Measurements from ENCODE around the gene APOBEC3A.
"Not testable (repeated sequence)": the region's sequence is repeated elsewhere in the genome, so short reads cannot be mapped to it uniquely, and the experiment has no call there.

The APOBEC3A gene

GRCh38 chr22:38957808-38958650, 620 bp downstream of the APOBEC3A start:
- no peak for TF ChIP-seq CTCF (conservative IDR thresholded peaks at IDR 0.05; ENCODE audit: low read depth, low read length)
- H3K4me3 ChIP-seq (ENCODE audit: low read depth, low read length): no peak overlapping the region
- DNase-seq (ENCODE audit: low read depth): no peak

DNA sequence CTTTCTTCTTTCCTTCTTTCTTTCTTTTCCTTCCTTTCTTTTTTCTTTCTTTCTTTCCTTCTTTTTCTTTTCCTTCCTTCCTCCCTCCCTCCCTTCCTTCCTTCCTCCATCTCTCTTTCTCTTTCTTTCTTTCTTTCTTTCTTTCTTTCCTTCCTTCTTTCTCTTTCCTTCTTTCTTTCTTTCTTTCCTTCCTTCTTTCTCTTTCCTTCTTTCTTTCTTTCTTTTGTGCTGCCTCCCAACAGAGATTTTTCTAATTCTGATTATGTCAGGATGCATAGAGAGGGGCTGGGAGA, 1.2 kb downstream of the APOBEC3A start:
- not testable (repeated sequence) for DNase-seq (ENCODE audit: low read depth); H3K4me3 ChIP-seq (ENCODE audit: low read depth, low read length)

GRCh38 chr22:38959590-38959989, 2.2 kb downstream of the APOBEC3A start:
- H3K4me3 ChIP-seq (ENCODE audit: low read depth, low read length): no peak overlapping the region

GRCh38 chr22:38960673-38961072, 3.3 kb downstream of the APOBEC3A start:
- DNase-seq (ENCODE audit: low read depth): not testable (repeated sequence)

More at GRCh38 chr22:38959590-38959989, 2.2 kb downstream of the APOBEC3A start:
- no peak for DNase-seq (ENCODE audit: low read depth)
- TF ChIP-seq CTCF (conservative IDR thresholded peaks at IDR 0.05; ENCODE audit: low read depth, low read length): no peak

DNA sequence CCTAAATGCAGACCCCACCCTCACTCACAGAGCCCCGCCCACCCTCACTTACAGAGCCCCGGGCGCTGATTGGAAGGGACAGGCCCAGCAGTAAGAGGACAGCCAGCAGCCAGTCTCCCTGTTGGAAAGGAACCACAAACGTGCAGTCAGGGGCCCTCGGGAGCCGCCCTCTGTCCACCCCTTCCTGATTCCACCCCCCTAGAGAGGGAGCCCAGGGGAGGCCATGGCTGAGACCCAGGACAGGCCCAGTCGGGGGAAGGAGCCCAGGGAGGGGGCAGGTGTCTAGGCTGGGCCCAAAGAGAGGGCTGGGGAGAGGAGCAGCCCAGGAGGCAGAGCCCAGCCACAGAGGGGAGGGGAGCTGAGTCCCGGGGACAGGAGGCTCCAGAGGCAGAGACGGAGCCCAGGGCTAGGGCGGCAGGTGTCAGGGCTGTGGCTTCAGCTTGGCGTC, 5.9 kb downstream of the APOBEC3A start:
- H3K4me3 ChIP-seq (ENCODE audit: low read depth, low read length); DNase-seq (ENCODE audit: low read depth): not testable (repeated sequence)

More at GRCh38 chr22:38960673-38961072, 3.3 kb downstream of the APOBEC3A start:
- not testable (repeated sequence) for H3K4me3 ChIP-seq (ENCODE audit: low read depth, low read length)

DNA sequence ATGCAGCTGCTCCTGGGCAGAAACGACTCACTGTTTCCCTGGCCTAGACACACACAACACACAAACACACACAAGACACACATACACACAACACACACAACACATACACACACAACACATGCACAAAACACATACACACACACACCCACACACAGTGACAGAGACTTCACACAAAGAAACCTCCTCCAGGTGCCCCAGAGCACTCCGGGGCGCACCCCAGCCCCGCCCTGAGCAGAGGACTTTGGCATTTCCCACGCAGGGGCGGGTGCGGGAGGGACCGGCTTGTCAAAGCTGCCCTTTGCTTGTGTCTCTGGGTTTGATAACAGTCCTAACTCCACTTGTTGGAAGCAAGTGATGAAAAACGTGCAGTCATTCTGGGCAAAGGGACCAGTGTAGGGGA, 6.5 kb downstream of the APOBEC3A start:
- no peak for TF ChIP-seq CTCF (conservative IDR thresholded peaks at IDR 0.05; ENCODE audit: low read depth, low read length)
- H3K4me3 ChIP-seq (ENCODE audit: low read depth, low read length): no peak overlapping the region
- no peak for DNase-seq (ENCODE audit: low read depth)

DNA sequence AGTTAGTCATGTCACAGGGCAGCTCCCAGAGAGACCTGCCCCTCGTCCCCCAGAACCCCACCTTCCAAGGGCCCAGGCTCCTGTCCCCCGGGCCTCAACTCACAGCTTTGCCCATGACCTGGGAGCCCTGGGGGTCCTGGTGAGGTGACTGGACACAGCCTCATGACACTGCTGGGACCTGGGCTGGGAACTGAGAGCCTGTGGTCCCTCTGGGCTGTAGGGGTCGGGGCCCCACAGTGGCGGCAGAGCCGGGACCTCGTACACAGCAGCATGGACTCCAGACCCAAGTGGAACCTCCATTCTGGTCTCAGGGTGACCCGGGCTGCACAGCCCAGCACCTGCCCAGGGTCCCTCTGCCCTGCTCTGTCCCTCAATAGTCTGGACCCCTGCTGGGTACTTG, 6.9 kb downstream of the APOBEC3A start:
- no peak overlapping the region for H3K4me3 ChIP-seq (ENCODE audit: low read depth, low read length)
- TF ChIP-seq CTCF (conservative IDR thresholded peaks at IDR 0.05; ENCODE audit: low read depth, low read length): no peak
- DNase-seq (ENCODE audit: low read depth): no peak

- TF ChIP-seq CTCF (conservative IDR thresholded peaks at IDR 0.05; ENCODE audit: low read depth, low read length): no peak
- DNase-seq (ENCODE audit: low read depth): no peak
- H3K4me3 ChIP-seq (ENCODE audit: low read depth, low read length): no peak overlapping the region
Measured at GRCh38 chr22:38964989-38965388, 7.6 kb downstream of the APOBEC3A start.
